HG03280 (cell line): ENCODE measurements around the gene PRDM1.

Experiments
- ATAC-seq: cut with Tn5 transposase; IDR thresholded peaks from one replicate; pipeline ENCODE4 v1.9.1; 2021; ENCODE audit warnings: mild to moderate bottlenecking, moderate library complexity; ENCODE audit not compliant: unreplicated experiment

The PRDM1 gene

GRCh38 chr6:106085984-106086813, at the start of gene PRDM1:
Gene PRDM1 (plus strand): TSS chr6:106086336. CDS start chr6:106086554, 218 bp downstream.
- peak; percentile 66 for ATAC-seq

GRCh38 chr6:106037060-106037459, 49.1 kb upstream of the PRDM1 start:
- no peak for ATAC-seq

GRCh38 chr6:106039897-106040592, 46.1 kb upstream of the PRDM1 start:
- no peak for ATAC-seq

GRCh38 chr6:106044151-106044550, 42.0 kb upstream of the PRDM1 start:
- ATAC-seq: no peak

DNA sequence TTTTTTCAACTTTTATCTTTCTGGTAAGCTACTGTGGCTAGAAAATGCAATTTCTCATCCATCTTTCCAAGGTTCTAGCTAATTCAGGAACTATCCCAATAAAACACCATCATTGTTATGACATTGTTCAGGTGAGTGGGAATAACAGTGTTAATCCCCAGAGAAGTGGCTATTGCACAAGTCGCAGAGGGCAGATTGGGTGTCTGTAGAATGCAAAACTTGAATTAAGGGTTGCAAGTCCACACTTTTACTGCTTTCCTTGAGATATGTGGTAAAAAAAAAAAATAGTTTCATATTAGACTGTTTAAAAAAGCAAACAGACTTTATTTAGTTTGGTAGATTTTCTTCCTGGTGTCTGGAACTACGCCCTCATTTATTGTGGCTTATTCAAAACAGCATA, 41.1 kb upstream of the PRDM1 start:
- no peak for ATAC-seq

GRCh38 chr6:106046116-106046853, 39.9 kb upstream of the PRDM1 start:
- no peak for ATAC-seq

DNA sequence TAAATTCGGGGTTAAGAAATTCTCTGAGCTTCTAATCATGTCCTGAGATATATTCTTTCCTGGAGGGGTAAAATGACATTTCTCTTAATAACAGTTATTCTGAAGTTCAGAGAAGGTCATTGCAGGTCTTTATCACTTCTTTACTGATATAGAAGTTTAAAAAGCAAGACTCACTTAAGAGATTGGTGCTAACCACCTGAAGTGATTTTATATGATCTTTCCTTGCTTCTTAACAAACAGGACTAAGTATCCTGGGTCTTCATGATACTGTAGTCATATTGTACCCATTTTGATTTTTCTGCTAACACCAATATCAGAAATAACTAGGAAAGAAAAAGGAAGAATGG, 39.3 kb upstream of the PRDM1 start:
- no peak for ATAC-seq

- ATAC-seq: no peak
Measured at GRCh38 chr6:106048336-106048735, 37.8 kb upstream of the PRDM1 start.

DNA sequence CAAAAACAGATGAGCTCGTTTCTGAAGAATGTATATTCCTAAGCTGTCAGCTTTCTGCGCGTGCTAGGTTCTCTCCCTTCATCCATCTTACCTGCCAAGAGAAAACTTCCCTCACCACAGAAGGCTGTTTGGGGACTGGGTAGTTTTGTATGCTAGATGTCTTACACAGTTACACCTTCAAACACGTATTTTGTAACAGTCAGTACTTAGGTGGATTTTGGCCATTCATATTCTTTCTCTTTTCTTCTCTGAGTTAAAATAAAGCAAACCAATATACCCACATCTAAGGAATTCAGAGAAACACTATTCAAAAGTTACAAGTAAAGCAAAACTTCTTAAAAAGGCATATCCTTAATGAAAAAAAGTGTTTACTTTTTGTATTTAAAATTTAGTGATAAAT, 35.6 kb upstream of the PRDM1 start:
- ATAC-seq: no peak

- no peak for ATAC-seq
Measured at GRCh38 chr6:106051226-106051625, 34.9 kb upstream of the PRDM1 start.

DNA sequence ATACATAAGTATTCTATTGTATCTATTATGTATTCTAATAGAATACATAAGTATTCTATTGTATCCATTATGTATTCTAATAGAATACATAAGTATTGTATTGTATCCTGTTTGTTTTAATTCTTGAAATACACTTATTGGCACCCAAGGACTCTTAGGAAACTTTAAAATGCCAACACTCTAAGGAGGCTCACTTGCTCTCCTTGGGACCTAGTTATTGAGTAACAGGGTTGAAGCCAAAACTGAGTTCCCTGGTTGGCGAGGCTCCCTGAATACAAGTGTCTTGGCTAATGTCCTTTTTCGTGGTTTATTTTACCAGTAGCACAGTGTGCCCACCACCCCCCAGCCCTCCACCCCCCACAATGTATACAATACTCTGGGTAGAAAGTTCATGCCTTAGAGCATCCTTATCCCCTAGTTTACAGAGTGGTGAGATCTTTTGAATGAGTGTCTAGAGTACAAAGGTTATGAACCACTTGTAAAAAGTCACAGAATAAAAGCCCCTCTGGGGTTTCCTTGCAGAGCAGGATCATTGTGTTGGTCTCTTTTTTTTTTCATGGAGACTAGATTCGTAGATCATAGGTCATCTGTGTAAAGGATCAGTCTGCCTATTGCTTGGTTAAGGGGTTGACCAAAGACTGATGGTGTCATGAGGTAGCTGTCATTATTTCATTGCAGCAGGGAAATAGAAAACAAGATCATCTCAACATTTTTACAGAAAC, 32.5 kb upstream of the PRDM1 start:
- no peak for ATAC-seq

GRCh38 chr6:106055489-106055888, 30.6 kb upstream of the PRDM1 start:
- no peak for ATAC-seq

DNA sequence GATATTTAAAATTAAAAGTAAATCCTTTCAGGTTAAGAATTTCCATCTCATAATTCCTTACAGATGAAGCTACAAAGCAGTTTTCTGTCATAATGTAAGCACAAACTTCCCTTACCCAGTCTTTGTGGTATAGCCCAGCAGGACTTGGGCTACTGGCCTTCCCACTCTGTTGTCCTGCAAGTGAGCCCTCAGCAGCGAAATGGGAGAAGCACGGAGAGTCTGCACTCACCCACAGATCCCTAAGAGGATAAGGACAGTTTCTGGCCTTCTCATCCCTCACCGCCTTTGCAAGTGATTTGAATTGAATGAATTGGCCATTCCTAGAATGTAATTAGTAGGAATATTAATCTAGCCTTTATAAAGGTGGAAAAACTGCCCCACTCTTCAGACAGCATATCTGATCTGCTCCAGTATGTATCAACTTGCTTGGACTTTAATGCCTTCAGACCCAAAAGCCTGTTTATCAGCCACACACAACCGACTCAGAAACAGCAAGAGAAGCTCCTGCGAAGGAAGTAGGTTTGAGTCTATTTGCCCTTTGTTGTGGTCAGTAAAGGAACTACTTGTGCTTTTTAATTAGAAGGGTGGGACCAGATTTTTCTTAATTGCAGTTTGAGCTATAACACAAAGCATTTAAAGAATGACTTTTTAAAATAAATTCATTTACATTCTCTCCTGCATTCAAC, 29.9 kb upstream of the PRDM1 start:
- no peak for ATAC-seq

DNA sequence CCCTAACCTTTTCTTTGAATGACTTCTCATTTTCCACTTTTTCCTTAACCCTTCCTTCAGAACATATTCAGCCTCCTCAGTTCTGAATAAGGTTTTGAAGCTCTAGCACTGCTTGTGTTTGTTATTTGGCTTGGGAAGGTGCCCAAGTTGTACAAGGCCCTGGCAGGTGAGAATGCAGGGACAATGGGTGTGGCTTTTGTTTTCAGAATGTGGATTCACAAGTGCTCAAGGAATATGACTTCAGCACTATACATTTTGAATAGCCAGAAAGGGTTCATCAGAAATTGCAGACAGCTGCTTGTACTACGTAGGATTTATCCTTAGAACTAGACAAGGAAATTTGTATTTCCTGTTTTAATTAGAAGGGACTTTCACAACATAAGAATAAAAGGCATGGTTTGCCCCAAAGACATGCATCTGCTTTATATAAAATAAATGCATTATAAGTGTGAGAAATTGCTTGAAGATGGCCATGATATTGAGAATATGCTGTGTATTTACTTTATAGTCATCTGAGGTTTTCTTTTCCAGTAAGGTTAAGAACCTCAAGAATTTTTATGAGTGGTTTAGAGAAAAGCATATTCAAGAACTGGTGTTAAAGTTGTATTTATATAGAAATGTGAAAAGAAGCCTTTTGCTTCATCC, 29.3 kb upstream of the PRDM1 start:
- ATAC-seq: no peak

- ATAC-seq: no peak
Measured at GRCh38 chr6:106059331-106059730, 26.8 kb upstream of the PRDM1 start.

GRCh38 chr6:106060167-106060566, 26.0 kb upstream of the PRDM1 start:
- ATAC-seq: no peak

DNA sequence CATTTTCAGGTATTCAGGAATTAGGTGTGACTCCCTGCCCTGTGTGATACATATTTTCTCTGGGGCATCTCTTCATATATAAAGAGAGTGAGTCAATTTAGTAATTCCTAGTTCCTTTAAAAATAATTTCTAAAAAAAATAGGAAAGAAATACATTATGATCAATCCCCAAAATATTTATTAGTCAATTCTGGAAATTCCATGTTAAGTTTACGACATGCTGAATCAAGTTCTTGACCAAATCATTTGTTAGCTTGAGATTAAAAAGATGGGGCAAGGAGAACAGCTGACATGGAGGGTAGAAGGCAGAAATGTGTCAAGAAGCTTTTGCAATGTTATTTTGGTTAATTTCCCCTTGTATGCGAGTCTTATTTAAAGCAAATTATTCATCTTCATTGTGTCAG, 22.7 kb upstream of the PRDM1 start:
- no peak for ATAC-seq

- ATAC-seq: no peak
Measured at GRCh38 chr6:106064142-106064541, 22.0 kb upstream of the PRDM1 start.

GRCh38 chr6:106064756-106065155, 21.4 kb upstream of the PRDM1 start:
- no peak for ATAC-seq

DNA sequence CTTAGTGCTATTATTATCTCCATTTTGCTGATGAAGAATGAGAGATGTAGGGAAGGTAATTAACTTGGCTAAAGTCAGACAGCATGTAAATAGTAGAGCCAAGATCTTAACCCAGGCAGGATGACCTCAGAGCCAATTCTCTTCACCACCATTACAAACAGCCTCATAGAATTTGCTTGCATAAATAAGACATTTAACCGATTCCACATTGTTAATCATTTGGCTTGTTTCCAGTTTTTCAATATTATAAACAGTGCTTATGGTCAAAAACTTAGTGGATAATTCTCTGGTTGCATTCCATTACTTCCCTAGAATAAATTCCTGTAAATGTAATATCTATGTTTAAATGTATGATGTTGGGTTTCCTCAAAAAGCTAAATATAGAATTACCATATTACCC, 19.1 kb upstream of the PRDM1 start:
- ATAC-seq: no peak
